HCT116 (cell line): ENCODE measurements around the gene C19orf38.

Source experiments
- CEBPB ChIP-seq: IDR thresholded peaks from 2 replicates; pipeline ENCODE4 v1.6.1; 2012; ENCODE audit warnings: low read depth
- CTCF ChIP-seq, 3 experiments: fragments of 200-600 bp in 1 of 3; sonication (generic) in 1 of 3; IDR thresholded peaks in 2 of 3; conservative IDR thresholded peaks in 1 of 3; 2 replicates each; pipeline ENCODE4 v1.5.1; 2012 to 2017; ENCODE audit warnings: low read depth in 2 of 3, low read length in 2 of 3, antibody characterized with exemption in 1 of 3, borderline replicate concordance in 1 of 3, control low read depth in 1 of 3, mild to moderate bottlenecking in 1 of 3, mixed read lengths in 1 of 3, mixed run types in 1 of 3, moderate library complexity in 1 of 3; ENCODE audit not compliant: insufficient read depth in 1 of 3
- ELF1 ChIP-seq: IDR thresholded peaks from 2 replicates; pipeline ENCODE4 v1.6.1; 2012; ENCODE audit warnings: low read depth, borderline replicate concordance
- EZH2 ChIP-seq: fragments of 200-600 bp; sonication (generic); IDR thresholded peaks from 2 replicates; pipeline ENCODE4 v1.6.1; 2017; ENCODE audit warnings: antibody characterized with exemption, mixed run types
- EZH2phosphoT487 ChIP-seq: fragments of 200-600 bp; IDR thresholded peaks from 2 replicates; pipeline ENCODE4 v1.6.1; 2018; ENCODE audit warnings: antibody characterized with exemption, borderline replicate concordance
- FOSL1 ChIP-seq: IDR thresholded peaks from 2 replicates; pipeline ENCODE4 v1.6.1; 2012; ENCODE audit warnings: low read depth
- POLR2A ChIP-seq: IDR thresholded peaks from 2 replicates; pipeline ENCODE4 v1.7.0; 2011; ENCODE audit warnings: borderline replicate concordance; ENCODE audit not compliant: insufficient read depth, insufficient read length; ENCODE audit errors: extremely low read depth
- SIN3A ChIP-seq: IDR thresholded peaks from 2 replicates; pipeline ENCODE4 v1.6.1; 2012; ENCODE audit warnings: low read depth

- TF ChIP-seq EZH2phosphoT487 (no peak), SIN3A (no peak), CTCF (IDR thresholded peaks at IDR 0.05 in 2 of 3, conservative IDR thresholded peaks at IDR 0.05 in 1 of 3; ENCODE audit: borderline replicate concordance in 1 of 3, insufficient read depth in 1 of 3, low read depth in 2 of 3, low read length in 2 of 3) (no peak), FOSL1 (no peak), ELF1 (no peak), POLR2A (no peak), CEBPB (no peak), EZH2 (no peak)
These were observed 36.0 kb upstream of the C19orf38 start for GRCh38 chr19:10812196-10812595.
